PFSK-1 (cell line): ENCODE measurements around the gene PTPDC1.

Experiments used
- FOXP2 ChIP-seq: optimal IDR thresholded peaks from 2 replicates; pipeline ENCODE3; 2011; ENCODE audit warnings: borderline replicate concordance, control low read depth, inconsistent platforms; ENCODE audit not compliant: insufficient read depth; ENCODE audit errors: extremely low read length, extremely low read depth
- POLR2AphosphoS5 ChIP-seq: IDR thresholded peaks from 2 replicates; pipeline ENCODE4 v1.6.1; 2012; ENCODE audit warnings: low read depth, mild to moderate bottlenecking, control low read depth, low read length, moderate library complexity
- SIN3A ChIP-seq: IDR thresholded peaks from 2 replicates; pipeline ENCODE4 v1.6.1; 2012; ENCODE audit warnings: mild to moderate bottlenecking, low read length, moderate library complexity, borderline replicate concordance; ENCODE audit not compliant: insufficient read depth
- TAF1 ChIP-seq: IDR thresholded peaks from 2 replicates; pipeline ENCODE4 v1.6.1; 2012; ENCODE audit warnings: low read length, control low read depth, borderline replicate concordance; ENCODE audit not compliant: insufficient read depth
- TF ChIP-seq, protein P1 (sequence below), 2 experiments: IDR thresholded peaks; 2 replicates each; pipeline versions ENCODE4 v1.6.1 to v1.8.0; 2011 to 2012; ENCODE audit warnings: low read depth in 2 of 2, low read length in 2 of 2, control low read depth in 1 of 2, inconsistent platforms in 1 of 2, mild to moderate bottlenecking in 1 of 2, moderate library complexity in 1 of 2; ENCODE audit not compliant: insufficient read depth in 1 of 2

DNA sequence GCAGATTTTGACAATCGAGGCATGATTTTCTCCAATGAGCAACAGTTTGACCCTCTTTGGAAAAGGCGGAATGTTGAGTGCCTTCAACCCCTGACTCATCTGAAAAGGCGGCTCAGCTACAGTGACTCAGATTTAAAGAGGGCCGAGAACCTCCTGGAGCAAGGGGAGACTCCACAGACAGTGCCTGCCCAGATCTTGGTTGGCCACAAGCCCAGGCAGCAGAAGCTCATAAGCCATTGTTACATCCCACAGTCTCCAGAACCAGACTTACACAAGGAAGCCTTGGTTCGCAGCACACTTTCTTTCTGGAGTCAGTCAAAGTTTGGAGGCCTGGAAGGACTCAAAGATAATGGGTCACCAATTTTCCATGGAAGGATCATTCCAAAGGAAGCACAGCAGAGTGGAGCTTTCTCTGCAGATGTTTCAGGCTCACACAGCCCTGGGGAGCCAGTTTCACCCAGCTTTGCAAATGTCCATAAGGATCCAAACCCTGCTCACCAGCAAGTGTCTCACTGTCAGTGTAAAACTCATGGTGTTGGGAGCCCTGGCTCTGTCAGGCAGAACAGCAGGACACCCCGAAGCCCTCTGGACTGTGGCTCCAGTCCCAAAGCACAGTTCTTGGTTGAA is 13.6 kb downstream of the PTPDC1 start:
- TF ChIP-seq, protein P1, sequence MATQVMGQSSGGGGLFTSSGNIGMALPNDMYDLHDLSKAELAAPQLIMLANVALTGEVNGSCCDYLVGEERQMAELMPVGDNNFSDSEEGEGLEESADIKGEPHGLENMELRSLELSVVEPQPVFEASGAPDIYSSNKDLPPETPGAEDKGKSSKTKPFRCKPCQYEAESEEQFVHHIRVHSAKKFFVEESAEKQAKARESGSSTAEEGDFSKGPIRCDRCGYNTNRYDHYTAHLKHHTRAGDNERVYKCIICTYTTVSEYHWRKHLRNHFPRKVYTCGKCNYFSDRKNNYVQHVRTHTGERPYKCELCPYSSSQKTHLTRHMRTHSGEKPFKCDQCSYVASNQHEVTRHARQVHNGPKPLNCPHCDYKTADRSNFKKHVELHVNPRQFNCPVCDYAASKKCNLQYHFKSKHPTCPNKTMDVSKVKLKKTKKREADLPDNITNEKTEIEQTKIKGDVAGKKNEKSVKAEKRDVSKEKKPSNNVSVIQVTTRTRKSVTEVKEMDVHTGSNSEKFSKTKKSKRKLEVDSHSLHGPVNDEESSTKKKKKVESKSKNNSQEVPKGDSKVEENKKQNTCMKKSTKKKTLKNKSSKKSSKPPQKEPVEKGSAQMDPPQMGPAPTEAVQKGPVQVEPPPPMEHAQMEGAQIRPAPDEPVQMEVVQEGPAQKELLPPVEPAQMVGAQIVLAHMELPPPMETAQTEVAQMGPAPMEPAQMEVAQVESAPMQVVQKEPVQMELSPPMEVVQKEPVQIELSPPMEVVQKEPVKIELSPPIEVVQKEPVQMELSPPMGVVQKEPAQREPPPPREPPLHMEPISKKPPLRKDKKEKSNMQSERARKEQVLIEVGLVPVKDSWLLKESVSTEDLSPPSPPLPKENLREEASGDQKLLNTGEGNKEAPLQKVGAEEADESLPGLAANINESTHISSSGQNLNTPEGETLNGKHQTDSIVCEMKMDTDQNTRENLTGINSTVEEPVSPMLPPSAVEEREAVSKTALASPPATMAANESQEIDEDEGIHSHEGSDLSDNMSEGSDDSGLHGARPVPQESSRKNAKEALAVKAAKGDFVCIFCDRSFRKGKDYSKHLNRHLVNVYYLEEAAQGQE (IDR thresholded peaks at IDR 0.05; ENCODE audit: insufficient read depth in 1 of 2, low read depth in 2 of 2, low read length in 2 of 2): no peak
- TF ChIP-seq TAF1 (no peak), POLR2AphosphoS5 (no peak), FOXP2 (no peak), SIN3A (no peak)
